ENCODE data around the gene GRK7. TPM values are rescaled to one million over a fixed set of nuclear protein-coding genes. Genes with fewer than 3 reads are reported as not detected.

Gene GRK7
- total and polyA plus RNA-seq, 2 of the 13 experiments (the other 11 are each of a cell fraction or from before 2014, with no cell fraction given), result not detected

DNA sequence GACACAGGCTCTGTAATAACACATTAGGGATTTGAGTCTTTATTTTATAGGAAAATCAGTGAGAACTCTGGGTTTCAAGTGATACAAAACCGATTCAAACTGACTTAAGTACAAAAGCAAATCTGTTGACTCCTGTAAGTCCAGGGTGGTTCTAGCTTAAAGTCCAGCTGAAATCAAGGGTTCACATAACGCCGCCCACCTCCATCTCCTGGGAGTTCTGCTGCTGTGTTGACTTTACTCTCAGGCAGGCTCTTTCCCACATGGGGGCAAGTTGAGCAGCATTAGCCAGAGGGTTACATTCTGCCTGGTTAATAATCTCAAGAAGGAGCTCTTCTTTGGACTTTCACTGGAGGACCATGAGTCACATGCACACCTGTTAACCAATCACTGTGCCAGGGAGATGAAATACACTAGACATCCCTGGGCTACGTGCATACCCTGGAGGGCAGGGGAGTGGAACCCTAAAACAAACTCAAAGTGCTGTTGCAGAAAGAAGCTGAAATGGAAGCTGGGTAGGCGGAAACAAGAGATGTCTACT is 34.8 kb upstream of the GRK7 start (continued):
- TF ChIP-seq, protein P1, sequence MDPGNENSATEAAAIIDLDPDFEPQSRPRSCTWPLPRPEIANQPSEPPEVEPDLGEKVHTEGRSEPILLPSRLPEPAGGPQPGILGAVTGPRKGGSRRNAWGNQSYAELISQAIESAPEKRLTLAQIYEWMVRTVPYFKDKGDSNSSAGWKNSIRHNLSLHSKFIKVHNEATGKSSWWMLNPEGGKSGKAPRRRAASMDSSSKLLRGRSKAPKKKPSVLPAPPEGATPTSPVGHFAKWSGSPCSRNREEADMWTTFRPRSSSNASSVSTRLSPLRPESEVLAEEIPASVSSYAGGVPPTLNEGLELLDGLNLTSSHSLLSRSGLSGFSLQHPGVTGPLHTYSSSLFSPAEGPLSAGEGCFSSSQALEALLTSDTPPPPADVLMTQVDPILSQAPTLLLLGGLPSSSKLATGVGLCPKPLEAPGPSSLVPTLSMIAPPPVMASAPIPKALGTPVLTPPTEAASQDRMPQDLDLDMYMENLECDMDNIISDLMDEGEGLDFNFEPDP (CRISPR knock-in tag; conservative IDR thresholded peaks at IDR 0.05), result no peak
- TF ChIP-seq NBN (conservative IDR thresholded peaks at IDR 0.05) (no peak), CEBPG (CRISPR knock-in tag; IDR thresholded peaks at IDR 0.05) (peak; percentile 26; the same call in 1 of the 2 replicates), TP53 (CRISPR knock-in tag; conservative IDR thresholded peaks at IDR 0.05) (no peak), NFE2L1 (CRISPR knock-in tag; IDR thresholded peaks at IDR 0.05; ENCODE audit: borderline replicate concordance) (no peak), ZNF780A (CRISPR knock-in tag; IDR thresholded peaks at IDR 0.05) (no peak), HDAC1 (CRISPR knock-in tag; IDR thresholded peaks at IDR 0.05) (peak; percentile 58; the same call in 1 of the 2 replicates), KDM5A (IDR thresholded peaks at IDR 0.05; ENCODE audit: borderline replicate concordance, low read length) (no peak; the same call in 1 of the 2 replicates), ZNF709 (CRISPR knock-in tag; IDR thresholded peaks at IDR 0.05) (no peak), KLF13 (CRISPR knock-in tag; IDR thresholded peaks at IDR 0.05) (no peak), PRPF4 (IDR thresholded peaks at IDR 0.05; ENCODE audit: low read depth, low read length, poor library complexity, severe bottlenecking) (no peak), ZNF75D (CRISPR knock-in tag; IDR thresholded peaks at IDR 0.05; ENCODE audit: borderline replicate concordance) (no peak), POLR2A (IDR thresholded peaks at IDR 0.05; ENCODE audit: insufficient read depth in 1 of 2, low read depth in 2 of 2, low read length in 2 of 2) (peak in 1 of 2 experiments; percentile 66; a peak in 2 of 4 replicates), CCAR2 (optimal IDR thresholded peaks at IDR 0.05; ENCODE audit: low read depth, low read length) (no peak), PCBP1 (IDR thresholded peaks at IDR 0.05; ENCODE audit: borderline replicate concordance, low read depth, low read length) (no peak), MAFK (conservative IDR thresholded peaks at IDR 0.05 in 1 of 2, IDR thresholded peaks at IDR 0.05 in 1 of 2; ENCODE audit: low read length in 2 of 2) (no peak), MED13 (CRISPR knock-in tag; IDR thresholded peaks at IDR 0.05) (no peak), ZSCAN9 (CRISPR knock-in tag; IDR thresholded peaks at IDR 0.05; ENCODE audit: borderline replicate concordance) (peak; percentile 18; the same call in 1 of the 2 replicates), CENPT (CRISPR knock-in tag; IDR thresholded peaks at IDR 0.05; ENCODE audit: low read depth) (no peak), ZNF619 (CRISPR knock-in tag; IDR thresholded peaks at IDR 0.05) (no peak), ZC3H4 (CRISPR knock-in tag; IDR thresholded peaks at IDR 0.05; ENCODE audit: borderline replicate concordance) (no peak)
- TF ChIP-seq, protein P2, sequence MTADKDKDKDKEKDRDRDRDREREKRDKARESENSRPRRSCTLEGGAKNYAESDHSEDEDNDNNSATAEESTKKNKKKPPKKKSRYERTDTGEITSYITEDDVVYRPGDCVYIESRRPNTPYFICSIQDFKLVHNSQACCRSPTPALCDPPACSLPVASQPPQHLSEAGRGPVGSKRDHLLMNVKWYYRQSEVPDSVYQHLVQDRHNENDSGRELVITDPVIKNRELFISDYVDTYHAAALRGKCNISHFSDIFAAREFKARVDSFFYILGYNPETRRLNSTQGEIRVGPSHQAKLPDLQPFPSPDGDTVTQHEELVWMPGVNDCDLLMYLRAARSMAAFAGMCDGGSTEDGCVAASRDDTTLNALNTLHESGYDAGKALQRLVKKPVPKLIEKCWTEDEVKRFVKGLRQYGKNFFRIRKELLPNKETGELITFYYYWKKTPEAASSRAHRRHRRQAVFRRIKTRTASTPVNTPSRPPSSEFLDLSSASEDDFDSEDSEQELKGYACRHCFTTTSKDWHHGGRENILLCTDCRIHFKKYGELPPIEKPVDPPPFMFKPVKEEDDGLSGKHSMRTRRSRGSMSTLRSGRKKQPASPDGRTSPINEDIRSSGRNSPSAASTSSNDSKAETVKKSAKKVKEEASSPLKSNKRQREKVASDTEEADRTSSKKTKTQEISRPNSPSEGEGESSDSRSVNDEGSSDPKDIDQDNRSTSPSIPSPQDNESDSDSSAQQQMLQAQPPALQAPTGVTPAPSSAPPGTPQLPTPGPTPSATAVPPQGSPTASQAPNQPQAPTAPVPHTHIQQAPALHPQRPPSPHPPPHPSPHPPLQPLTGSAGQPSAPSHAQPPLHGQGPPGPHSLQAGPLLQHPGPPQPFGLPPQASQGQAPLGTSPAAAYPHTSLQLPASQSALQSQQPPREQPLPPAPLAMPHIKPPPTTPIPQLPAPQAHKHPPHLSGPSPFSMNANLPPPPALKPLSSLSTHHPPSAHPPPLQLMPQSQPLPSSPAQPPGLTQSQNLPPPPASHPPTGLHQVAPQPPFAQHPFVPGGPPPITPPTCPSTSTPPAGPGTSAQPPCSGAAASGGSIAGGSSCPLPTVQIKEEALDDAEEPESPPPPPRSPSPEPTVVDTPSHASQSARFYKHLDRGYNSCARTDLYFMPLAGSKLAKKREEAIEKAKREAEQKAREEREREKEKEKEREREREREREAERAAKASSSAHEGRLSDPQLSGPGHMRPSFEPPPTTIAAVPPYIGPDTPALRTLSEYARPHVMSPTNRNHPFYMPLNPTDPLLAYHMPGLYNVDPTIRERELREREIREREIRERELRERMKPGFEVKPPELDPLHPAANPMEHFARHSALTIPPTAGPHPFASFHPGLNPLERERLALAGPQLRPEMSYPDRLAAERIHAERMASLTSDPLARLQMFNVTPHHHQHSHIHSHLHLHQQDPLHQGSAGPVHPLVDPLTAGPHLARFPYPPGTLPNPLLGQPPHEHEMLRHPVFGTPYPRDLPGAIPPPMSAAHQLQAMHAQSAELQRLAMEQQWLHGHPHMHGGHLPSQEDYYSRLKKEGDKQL (CRISPR knock-in tag; IDR thresholded peaks at IDR 0.05; ENCODE audit: low read depth), result 0 out of 2 replicates have a peak, but pooled peaks have one; percentile 35
- TF ChIP-seq, protein P3, sequence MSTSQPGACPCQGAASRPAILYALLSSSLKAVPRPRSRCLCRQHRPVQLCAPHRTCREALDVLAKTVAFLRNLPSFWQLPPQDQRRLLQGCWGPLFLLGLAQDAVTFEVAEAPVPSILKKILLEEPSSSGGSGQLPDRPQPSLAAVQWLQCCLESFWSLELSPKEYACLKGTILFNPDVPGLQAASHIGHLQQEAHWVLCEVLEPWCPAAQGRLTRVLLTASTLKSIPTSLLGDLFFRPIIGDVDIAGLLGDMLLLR (CRISPR knock-in tag; IDR thresholded peaks at IDR 0.05), result no peak
- TF ChIP-seq, protein P4, sequence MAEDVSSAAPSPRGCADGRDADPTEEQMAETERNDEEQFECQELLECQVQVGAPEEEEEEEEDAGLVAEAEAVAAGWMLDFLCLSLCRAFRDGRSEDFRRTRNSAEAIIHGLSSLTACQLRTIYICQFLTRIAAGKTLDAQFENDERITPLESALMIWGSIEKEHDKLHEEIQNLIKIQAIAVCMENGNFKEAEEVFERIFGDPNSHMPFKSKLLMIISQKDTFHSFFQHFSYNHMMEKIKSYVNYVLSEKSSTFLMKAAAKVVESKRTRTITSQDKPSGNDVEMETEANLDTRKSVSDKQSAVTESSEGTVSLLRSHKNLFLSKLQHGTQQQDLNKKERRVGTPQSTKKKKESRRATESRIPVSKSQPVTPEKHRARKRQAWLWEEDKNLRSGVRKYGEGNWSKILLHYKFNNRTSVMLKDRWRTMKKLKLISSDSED (CRISPR knock-in tag; IDR thresholded peaks at IDR 0.05), result no peak
